Measurements from ENCODE around the gene WDR55.

GRCh38 chr5:140634103-140634502 is 30.6 kb upstream of the WDR55 start:
- TF ChIP-seq POLR2A (IDR thresholded peaks at IDR 0.05) (no peak), EP300 (IDR thresholded peaks at IDR 0.05) (no peak), POLR2AphosphoS5 (IDR thresholded peaks at IDR 0.05) (no peak)
- TF ChIP-seq, protein P1, sequence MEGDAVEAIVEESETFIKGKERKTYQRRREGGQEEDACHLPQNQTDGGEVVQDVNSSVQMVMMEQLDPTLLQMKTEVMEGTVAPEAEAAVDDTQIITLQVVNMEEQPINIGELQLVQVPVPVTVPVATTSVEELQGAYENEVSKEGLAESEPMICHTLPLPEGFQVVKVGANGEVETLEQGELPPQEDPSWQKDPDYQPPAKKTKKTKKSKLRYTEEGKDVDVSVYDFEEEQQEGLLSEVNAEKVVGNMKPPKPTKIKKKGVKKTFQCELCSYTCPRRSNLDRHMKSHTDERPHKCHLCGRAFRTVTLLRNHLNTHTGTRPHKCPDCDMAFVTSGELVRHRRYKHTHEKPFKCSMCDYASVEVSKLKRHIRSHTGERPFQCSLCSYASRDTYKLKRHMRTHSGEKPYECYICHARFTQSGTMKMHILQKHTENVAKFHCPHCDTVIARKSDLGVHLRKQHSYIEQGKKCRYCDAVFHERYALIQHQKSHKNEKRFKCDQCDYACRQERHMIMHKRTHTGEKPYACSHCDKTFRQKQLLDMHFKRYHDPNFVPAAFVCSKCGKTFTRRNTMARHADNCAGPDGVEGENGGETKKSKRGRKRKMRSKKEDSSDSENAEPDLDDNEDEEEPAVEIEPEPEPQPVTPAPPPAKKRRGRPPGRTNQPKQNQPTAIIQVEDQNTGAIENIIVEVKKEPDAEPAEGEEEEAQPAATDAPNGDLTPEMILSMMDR (IDR thresholded peaks at IDR 0.05), result no peak
